CD4-positive, alpha-beta T cell treated with Interleukin-12 subunit alpha and Interleukin-12 subunit beta, for 1 hour (primary cell): Measurements from ENCODE around the gene ATP11A.

Experiments used
- DNase-seq: peaks from one replicate; pipeline ENCODE4 v3.0.0-alpha.2; 2020

Gene ATP11A

GRCh38 chr13:112744168-112745021, 54.6 kb downstream of the ATP11A start:
- DNase-seq, result no peak

- no peak for DNase-seq
These were observed 56.2 kb downstream of the ATP11A start for GRCh38 chr13:112746044-112746443.

- DNase-seq, result no peak
These were observed 57.4 kb downstream of the ATP11A start for GRCh38 chr13:112747256-112747655.

GRCh38 chr13:112748947-112749735, 59.3 kb downstream of the ATP11A start:
- no peak for DNase-seq

GRCh38 chr13:112750570-112750969, 60.7 kb downstream of the ATP11A start:
- no peak for DNase-seq

- no peak for DNase-seq
These were observed 61.8 kb downstream of the ATP11A start for GRCh38 chr13:112751617-112752016.

- DNase-seq, result no peak
These were observed 62.4 kb downstream of the ATP11A start for GRCh38 chr13:112752211-112752610.

- DNase-seq, result no peak
These were observed 63.1 kb downstream of the ATP11A start for GRCh38 chr13:112752711-112753541.

- no peak for DNase-seq
These were observed 64.0 kb downstream of the ATP11A start for GRCh38 chr13:112753833-112754232.

GRCh38 chr13:112754281-112755025, 64.6 kb downstream of the ATP11A start:
- no peak for DNase-seq

- no peak for DNase-seq
These were observed 65.5 kb downstream of the ATP11A start for GRCh38 chr13:112755331-112755730.

- DNase-seq, result no peak
These were observed 66.2 kb downstream of the ATP11A start for GRCh38 chr13:112756081-112756480.

GRCh38 chr13:112756511-112756966, 66.7 kb downstream of the ATP11A start:
- no peak for DNase-seq

GRCh38 chr13:112756967-112757758, 67.3 kb downstream of the ATP11A start:
- DNase-seq, result no peak

- no peak for DNase-seq
These were observed 67.9 kb downstream of the ATP11A start for GRCh38 chr13:112757759-112758086.

GRCh38 chr13:112759053-112759452, 69.2 kb downstream of the ATP11A start:
- no peak for DNase-seq

- DNase-seq, result no peak
These were observed 70.0 kb downstream of the ATP11A start for GRCh38 chr13:112759827-112760226.

- DNase-seq, result no peak
These were observed 70.6 kb downstream of the ATP11A start for GRCh38 chr13:112760435-112760834.

- DNase-seq, result no peak
These were observed 71.1 kb downstream of the ATP11A start for GRCh38 chr13:112760931-112761330.

GRCh38 chr13:112761701-112762689, 72.2 kb downstream of the ATP11A start:
- no peak for DNase-seq
